Gastrocnemius medialis (tissue), 4 donors: ENCODE data around the gene EFCAB11.

ENCODE experiments used
- POLR2A ChIP-seq, 2 donors: fragments of 450-650 bp; IDR thresholded peaks; one replicate each; pipeline ENCODE4 v1.6.1; 2017; ENCODE audit warnings: antibody characterized with exemption in 2 of 2, mild to moderate bottlenecking in 2 of 2, moderate library complexity in 2 of 2
- TF ChIP-seq, protein P1 (sequence below), 5 experiments: fragments of 450-650 bp in 3 of 5; fragments of 200-600 bp in 2 of 5; sonication (generic) in 2 of 5; IDR thresholded peaks in 4 of 5; conservative IDR thresholded peaks in 1 of 5; 1 replicate in 4 of 5; 2 replicates in 1 of 5; pipeline ENCODE4 v1.5.1; 2016 to 2019; ENCODE audit warnings: antibody characterized with exemption in 5 of 5, mild to moderate bottlenecking in 3 of 5, moderate library complexity in 3 of 5

DNA sequence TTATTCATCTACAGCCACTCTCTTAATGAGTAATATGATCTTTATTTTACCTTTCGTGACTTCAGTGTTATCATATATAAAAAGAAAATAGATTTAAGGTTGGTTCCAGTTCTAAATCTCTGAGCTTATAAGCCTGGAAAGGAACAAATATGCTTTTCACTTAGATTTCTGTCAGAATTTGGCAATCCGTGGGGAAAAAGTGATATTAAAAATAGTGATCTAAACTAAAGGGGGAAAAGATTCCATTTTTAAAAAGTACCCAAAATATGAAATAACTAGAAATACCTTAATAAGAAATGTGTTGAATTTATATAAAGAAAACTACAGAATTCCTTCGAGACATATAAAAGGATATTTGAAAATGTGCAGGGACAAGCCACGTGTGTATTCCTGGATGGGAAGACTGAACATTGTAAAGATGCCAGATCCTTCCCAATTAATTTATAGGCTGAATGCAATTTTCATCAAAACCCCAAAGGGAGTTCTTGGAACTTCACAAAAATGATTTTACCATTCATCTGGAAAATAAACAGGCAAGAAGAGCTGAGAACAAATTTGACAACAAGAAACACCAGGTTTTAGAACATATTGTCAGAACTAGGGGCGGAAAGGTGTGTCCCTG lies 142.5 kb downstream of the EFCAB11 start:
- TF ChIP-seq, protein P1, sequence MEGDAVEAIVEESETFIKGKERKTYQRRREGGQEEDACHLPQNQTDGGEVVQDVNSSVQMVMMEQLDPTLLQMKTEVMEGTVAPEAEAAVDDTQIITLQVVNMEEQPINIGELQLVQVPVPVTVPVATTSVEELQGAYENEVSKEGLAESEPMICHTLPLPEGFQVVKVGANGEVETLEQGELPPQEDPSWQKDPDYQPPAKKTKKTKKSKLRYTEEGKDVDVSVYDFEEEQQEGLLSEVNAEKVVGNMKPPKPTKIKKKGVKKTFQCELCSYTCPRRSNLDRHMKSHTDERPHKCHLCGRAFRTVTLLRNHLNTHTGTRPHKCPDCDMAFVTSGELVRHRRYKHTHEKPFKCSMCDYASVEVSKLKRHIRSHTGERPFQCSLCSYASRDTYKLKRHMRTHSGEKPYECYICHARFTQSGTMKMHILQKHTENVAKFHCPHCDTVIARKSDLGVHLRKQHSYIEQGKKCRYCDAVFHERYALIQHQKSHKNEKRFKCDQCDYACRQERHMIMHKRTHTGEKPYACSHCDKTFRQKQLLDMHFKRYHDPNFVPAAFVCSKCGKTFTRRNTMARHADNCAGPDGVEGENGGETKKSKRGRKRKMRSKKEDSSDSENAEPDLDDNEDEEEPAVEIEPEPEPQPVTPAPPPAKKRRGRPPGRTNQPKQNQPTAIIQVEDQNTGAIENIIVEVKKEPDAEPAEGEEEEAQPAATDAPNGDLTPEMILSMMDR (IDR thresholded peaks at IDR 0.05 in 4 of 5, conservative IDR thresholded peaks at IDR 0.05 in 1 of 5): no peak
- no peak for TF ChIP-seq POLR2A (IDR thresholded peaks at IDR 0.05)
